Heart left ventricle (tissue), 16 donors: ENCODE data around the gene CSTPP1. TPM values are rescaled to one million over a fixed set of nuclear protein-coding genes. Genes with fewer than 3 reads are reported as not detected.
A peak's percentile ranks its signal among the peaks of the same experiment; 100 is the strongest.

Experiments used
- ATAC-seq, 4 donors: fragments of 200-7000 bp; cut with Tn5 transposase; one replicate each; pipeline ENCODE4 v1.9.1; 2020 to 2022; ENCODE audit warnings: moderate library complexity in 4 of 4, mild to moderate bottlenecking in 3 of 4, moderate number of reproducible peaks in 1 of 4
- DNase-seq, 5 donors: peaks; one replicate each; pipeline ENCODE4 v3.0.0-alpha.2; 2020
- H3K27ac ChIP-seq, 12 donors: fragments of 200-600 bp; sonication (generic) in 4 of 12; one replicate each; pipeline versions ENCODE4 v1.5.0 to v1.8.0; 2016 to 2022; ENCODE audit warnings: mild to moderate bottlenecking in 2 of 12
- H3K27me3 ChIP-seq, 9 donors: fragments of 200-600 bp; sonication (generic) in 2 of 9; one replicate each; pipeline versions ENCODE4 v1.5.1 to v1.8.0; 2016 to 2022; ENCODE audit warnings: mild to moderate bottlenecking in 3 of 9
- H3K36me3 ChIP-seq, 9 donors: fragments of 200-600 bp; sonication (generic) in 2 of 9; one replicate each; pipeline versions ENCODE4 v1.5.0 to v1.8.0; 2018 to 2022; ENCODE audit warnings: mild to moderate bottlenecking in 2 of 9
- H3K4me1 ChIP-seq, 12 donors: fragments of 200-600 bp; sonication (generic) in 4 of 12; one replicate each; pipeline versions ENCODE4 v1.5.0 to v1.8.0; 2016 to 2022; ENCODE audit warnings: mild to moderate bottlenecking in 3 of 12
- H3K4me3 ChIP-seq, 12 donors: fragments of 200-600 bp; sonication (generic) in 4 of 12; one replicate each; pipeline versions ENCODE4 v1.5.0 to v1.8.0; 2017 to 2022; ENCODE audit warnings: mild to moderate bottlenecking in 9 of 12, moderate library complexity in 4 of 12
- H3K9me3 ChIP-seq, 12 donors: fragments of 200-600 bp; sonication (generic) in 4 of 12; one replicate each; pipeline versions ENCODE4 v1.5.0 to v1.8.0; 2016 to 2022; ENCODE audit warnings: mild to moderate bottlenecking in 1 of 12
- CTCF ChIP-seq, 12 donors: fragments of 200-600 bp; sonication (generic) in 4 of 12; IDR thresholded peaks; one replicate each; pipeline versions ENCODE4 v1.5.0 to v1.8.0; 2018 to 2022; ENCODE audit warnings: antibody characterized with exemption in 12 of 12, mild to moderate bottlenecking in 5 of 12
- POLR2A ChIP-seq, 2 donors: fragments of 450-650 bp; IDR thresholded peaks; one replicate each; pipeline ENCODE4 v1.6.1; 2017; ENCODE audit warnings: antibody characterized with exemption in 2 of 2, mild to moderate bottlenecking in 2 of 2, moderate library complexity in 2 of 2
- WGBS, 4 donors: extraction: QIAGEN DNeasy Blood & Tissue Kit in 2 of 4; methylation state at CpG; one replicate each; pipeline versions ENCODE4 v1.1.5 to v1.1.7; 2013 to 2018; 5-methylcytosine and 5-hydroxymethylcytosine counted together
- intact Hi-C, 10 donors: fragments of 100-400 bp; cut with DNase I; formaldehyde crosslinking; loops; one replicate each; pipeline versions ENCODE4 v1.11.1 to v1.14.2; 2022
- polyA plus RNA-seq, 2 donors: library from polyadenylated mRNA; stranded (reverse); fragments of 200-250 nt; gene quantifications; one replicate each; pipeline ENCODE4 v1.2.3, GENCODE V29; 2013
- total RNA-seq, 9 donors: library from RNA; depleted of rRNA in 2 of 9; stranded (reverse); fragments of >200 nt in 2 of 9; fragmentation: NEBNext Ultra II Directional in 3 of 9; extraction: Animal tissue kit (Norgen Biotek cat#: 25700) in 3 of 9; gene quantifications; one replicate each; pipeline versions ENCODE4 v1.1.0 to v1.2.4, GENCODE V29; 2016 to 2023
- donor health status: ischemic (EF 13 %, LVEDD 7.1; RV severe dilation, severe dysfunction).
- donor health status: healthy with polysubstance abuse.
- donor health status: DM: no; HTN: yes; CAD: no.
- donor health status: DM: no; HTN: no; CAD: no.
- donor health status: ischemic (EF 25% LVEDD 6.9; RV normal size, moderate dysfunction).
- donor health status: ischemic (EF 25% LVEDD 5.7; RV mildly dilated, moderate dysfunction).
- donor health status: healthy.
- donor health status: DM: yes; HTN: yes; CAD: no.
- donor health status: ischemic (EF 35%, LVEDD 5.7; RV mildly dilated, moderate dysfunction).
- donor health status: nonischemic (EF 11% LVEDD 7.7; RV severe dilation, severe dysfunction).
- donor health status: DM: yes; HTN: yes; CAD: no.
- donor health status: PGD.
- donor health status: ischemic (EF 29% LVEDD 5.4; RV normal size, mild dysfunction).
- donor health status: nonischemic (EF 23%, LVEDD 6.1; RV moderate dilation, normal function).

The CSTPP1 gene
- total and polyA plus RNA-seq, 11 donors, result 9.9 to 33.4 (median 14.7) TPM

- DNase-seq, result no peak
- TF ChIP-seq CTCF (IDR thresholded peaks at IDR 0.05) (no peak), POLR2A (IDR thresholded peaks at IDR 0.05) (no peak)
- no peak overlapping the region for H3K27ac ChIP-seq
- 78 to 88% (median 81%) methylated on average over 4 of the region's 4 CpGs for WGBS, 4 donors
- no peak overlapping the region for H3K4me3 ChIP-seq
- H3K36me3 ChIP-seq, result peaks cover 0 to 7% (median 0%) of the 10 kb centered on the region in 9 donors
- H3K9me3 ChIP-seq, result no peaks in the 10 kb centered on the region
- ATAC-seq, result no peak
- no peaks in the 10 kb centered on the region for H3K27me3 ChIP-seq
- intact Hi-C loops, result no loop called here
- H3K4me1 ChIP-seq, result peaks cover 0 to 4% (median 0%) of the 10 kb centered on the region in 12 donors
Observed at GRCh38 chr11:46944356-46945075, 8.0 kb downstream of the CSTPP1 start.

- Histone ChIP-seq H3K9me3 (no peaks in the 10 kb centered on the region), H3K4me1 (peaks cover 0 to 4% (median 0%) of the 10 kb centered on the region in 12 donors), H3K36me3 (peaks cover 0 to 2% (median 0%) of the 10 kb centered on the region in 9 donors), H3K27me3 (no peaks in the 10 kb centered on the region), H3K27ac (peak overlapping the region in 1 of 12 donors; percentile 41), H3K4me3 (no peak overlapping the region)
- TF ChIP-seq POLR2A (IDR thresholded peaks at IDR 0.05) (no peak), CTCF (IDR thresholded peaks at IDR 0.05) (no peak)
- WGBS, 4 donors, result 82 to 90% (median 84%) methylated on average over 3 of the region's 3 CpGs
- no peak for ATAC-seq
- intact Hi-C loops, result no loop called here
- DNase-seq, result no peak
Observed at GRCh38 chr11:46947399-46948077, 11.0 kb downstream of the CSTPP1 start.

GRCh38 chr11:46948378-46949131 lies 12.0 kb downstream of the CSTPP1 start:
- Histone ChIP-seq H3K4me3 (no peak overlapping the region), H3K36me3 (peaks cover 0 to 2% (median 0%) of the 10 kb centered on the region in 9 donors), H3K4me1 (peaks cover 0 to 4% (median 0%) of the 10 kb centered on the region in 12 donors), H3K27ac (peak overlapping the region in 1 of 12 donors; percentile 41), H3K27me3 (no peaks in the 10 kb centered on the region), H3K9me3 (no peaks in the 10 kb centered on the region)
- intact Hi-C loops, result no loop called here
- 91 to 94% (median 93%) methylated on average over 4 of the region's 4 CpGs for WGBS, 4 donors
- no peak for DNase-seq
- TF ChIP-seq CTCF (IDR thresholded peaks at IDR 0.05) (no peak), POLR2A (IDR thresholded peaks at IDR 0.05) (no peak)
- no peak for ATAC-seq

- intact Hi-C loops, result no loop called here
- H3K9me3 ChIP-seq, result no peaks in the 10 kb centered on the region
- ATAC-seq (no peak), DNase-seq (no peak)
- 92 to 97% (median 94%) methylated on average over 1 of the region's 1 CpG for WGBS, 4 donors
- no peaks in the 10 kb centered on the region for H3K27me3 ChIP-seq
- H3K4me1 ChIP-seq, result peaks cover 0 to 4% (median 0%) of the 10 kb centered on the region in 12 donors
- H3K27ac ChIP-seq, result peak overlapping the region in 1 of 12 donors; percentile 11
- H3K4me3 ChIP-seq, result no peak overlapping the region
- peaks cover 0 to 2% (median 0%) of the 10 kb centered on the region in 9 donors for H3K36me3 ChIP-seq
- TF ChIP-seq CTCF (IDR thresholded peaks at IDR 0.05) (no peak), POLR2A (IDR thresholded peaks at IDR 0.05) (no peak)
Observed at GRCh38 chr11:46949297-46949696, 12.7 kb downstream of the CSTPP1 start.
